Subcutaneous adipose tissue (tissue), 4 donors: Measurements from ENCODE around the gene PSMD5. TPM values are rescaled to one million over a fixed set of nuclear protein-coding genes. Genes with fewer than 3 reads are reported as not detected.

Source experiments
- total RNA-seq, 4 donors: library from RNA; depleted of rRNA; stranded (reverse); fragments of >200 nt; gene quantifications; one replicate each; pipeline ENCODE4 v1.1.0, GENCODE V29; 2016
- TF ChIP-seq, protein P1 (sequence below): fragments of 450-650 bp; IDR thresholded peaks from one replicate; pipeline ENCODE4 v1.5.1; 2016; ENCODE audit warnings: low read depth, mild to moderate bottlenecking, control low read depth, antibody characterized with exemption, moderate library complexity

PSMD5 gene
- total RNA-seq, 4 donors from 2014 or later = 45.7 to 77.3 (median 52.0) TPM

- TF ChIP-seq, protein P1, sequence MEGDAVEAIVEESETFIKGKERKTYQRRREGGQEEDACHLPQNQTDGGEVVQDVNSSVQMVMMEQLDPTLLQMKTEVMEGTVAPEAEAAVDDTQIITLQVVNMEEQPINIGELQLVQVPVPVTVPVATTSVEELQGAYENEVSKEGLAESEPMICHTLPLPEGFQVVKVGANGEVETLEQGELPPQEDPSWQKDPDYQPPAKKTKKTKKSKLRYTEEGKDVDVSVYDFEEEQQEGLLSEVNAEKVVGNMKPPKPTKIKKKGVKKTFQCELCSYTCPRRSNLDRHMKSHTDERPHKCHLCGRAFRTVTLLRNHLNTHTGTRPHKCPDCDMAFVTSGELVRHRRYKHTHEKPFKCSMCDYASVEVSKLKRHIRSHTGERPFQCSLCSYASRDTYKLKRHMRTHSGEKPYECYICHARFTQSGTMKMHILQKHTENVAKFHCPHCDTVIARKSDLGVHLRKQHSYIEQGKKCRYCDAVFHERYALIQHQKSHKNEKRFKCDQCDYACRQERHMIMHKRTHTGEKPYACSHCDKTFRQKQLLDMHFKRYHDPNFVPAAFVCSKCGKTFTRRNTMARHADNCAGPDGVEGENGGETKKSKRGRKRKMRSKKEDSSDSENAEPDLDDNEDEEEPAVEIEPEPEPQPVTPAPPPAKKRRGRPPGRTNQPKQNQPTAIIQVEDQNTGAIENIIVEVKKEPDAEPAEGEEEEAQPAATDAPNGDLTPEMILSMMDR = no peak
Observed at GRCh38 chr9:120801441-120801840, 41.3 kb downstream of the PSMD5 start.

DNA sequence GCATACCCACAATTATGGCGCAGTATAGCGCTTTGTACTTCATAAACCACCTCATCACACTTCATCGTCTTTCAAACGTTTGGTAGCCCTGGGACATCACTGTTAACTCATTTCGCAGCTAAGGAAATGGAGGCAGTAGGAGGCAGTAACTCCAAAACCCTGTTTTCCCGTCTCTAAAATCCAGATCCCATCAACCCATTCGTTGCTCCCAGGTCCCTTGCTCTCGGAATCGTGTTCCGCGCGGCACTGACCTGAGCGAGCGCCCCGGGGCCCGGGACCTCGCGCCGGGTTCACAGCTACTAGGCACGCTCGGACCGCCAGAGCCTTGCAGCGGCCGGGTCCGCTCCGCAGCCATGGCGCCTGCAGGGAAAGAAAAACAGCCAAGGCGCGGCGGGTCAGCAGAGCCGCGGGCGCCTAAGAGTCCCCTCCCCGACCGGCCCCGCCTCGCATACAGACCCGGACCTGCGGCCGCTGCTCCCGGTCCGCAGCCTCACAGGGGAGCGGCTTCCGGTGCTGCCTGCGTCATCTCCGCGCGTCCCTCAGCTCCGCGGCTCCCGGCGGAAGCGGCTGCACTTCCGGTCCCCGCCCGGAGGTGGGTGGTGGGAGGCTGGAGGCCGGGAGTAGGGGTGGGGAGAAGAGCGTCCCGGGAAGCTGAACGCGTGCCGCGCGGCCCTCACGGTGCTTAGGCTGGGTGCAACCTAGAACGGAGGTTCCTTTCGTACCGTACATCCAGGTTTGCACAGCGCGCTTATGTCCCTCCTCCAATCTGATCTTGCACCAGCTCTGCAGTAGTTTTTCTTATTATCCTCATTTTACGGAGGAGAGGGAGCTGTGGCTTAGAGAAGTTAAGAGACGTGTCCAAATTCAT is 49.6 kb downstream of the PSMD5 start, which contains the start of gene FBXW2:
Gene FBXW2 (minus strand): TSS at position 519 of the 868 bp plus-strand sequence. CDS start 5,158 bp downstream, outside the sequence.
- TF ChIP-seq, protein P1 = no peak

DNA sequence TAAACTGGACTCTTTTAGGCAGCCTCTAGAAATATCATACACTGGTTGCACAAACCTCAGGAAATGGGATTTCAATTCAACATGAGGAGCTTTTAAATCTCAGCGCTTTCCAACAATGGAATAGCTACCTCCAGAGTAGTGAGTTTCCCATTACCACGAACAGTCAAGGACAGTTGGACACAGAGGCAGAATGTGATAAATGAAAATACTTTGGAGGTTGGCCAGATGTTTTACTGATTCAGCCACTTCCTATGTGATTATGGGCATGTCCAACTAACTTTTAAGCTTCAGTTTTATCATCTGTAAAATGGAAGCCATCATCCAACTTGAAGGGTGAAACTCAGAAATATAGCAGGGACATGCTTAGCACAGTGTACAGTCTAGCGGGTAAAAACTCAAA is 51.6 kb downstream of the PSMD5 start:
- TF ChIP-seq, protein P1 = no peak

DNA sequence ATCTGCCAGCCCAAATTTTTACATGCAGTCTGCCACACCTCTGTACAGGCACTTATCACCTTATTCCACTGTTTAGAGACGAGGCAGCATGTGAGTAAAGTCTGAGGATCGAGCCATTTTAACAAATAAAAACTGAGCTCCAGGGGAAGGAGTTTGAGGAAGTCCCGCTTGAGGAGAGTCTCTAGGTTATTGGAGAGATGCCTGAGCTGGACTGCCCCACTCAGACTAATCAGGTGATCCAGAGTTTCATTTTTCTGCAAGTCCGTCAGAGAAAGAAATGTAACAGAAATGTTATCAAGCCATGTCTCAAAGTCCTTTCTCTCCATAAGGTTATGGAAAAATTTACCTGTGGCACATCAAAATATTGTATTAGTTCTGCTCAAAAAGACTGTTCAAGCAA is 54.8 kb downstream of the PSMD5 start:
- TF ChIP-seq, protein P1 = no peak

DNA sequence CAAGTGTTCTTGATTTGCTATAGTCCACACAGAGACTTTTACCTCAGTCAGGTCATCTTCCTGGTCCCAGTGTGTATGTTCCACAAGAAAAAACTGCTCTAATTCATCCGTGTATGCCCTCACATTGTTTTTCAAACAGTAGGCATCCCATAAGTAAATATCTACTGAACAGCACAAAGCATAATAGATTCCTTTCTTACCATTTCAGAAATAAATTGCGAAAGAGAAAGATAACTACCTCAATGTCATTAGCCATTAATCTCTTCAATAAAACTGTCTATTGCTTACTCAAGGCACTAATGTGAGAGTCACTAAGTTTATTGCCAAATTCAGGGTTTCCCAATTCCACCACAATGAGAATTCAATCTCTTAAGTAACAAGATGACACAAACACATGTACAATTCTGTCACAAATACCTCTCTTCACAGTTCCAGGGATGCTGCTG is 59.1 kb downstream of the PSMD5 start:
- TF ChIP-seq, protein P1 = no peak

- TF ChIP-seq, protein P1 = no peak
Observed at GRCh38 chr9:120781236-120781635, 61.5 kb downstream of the PSMD5 start.

DNA sequence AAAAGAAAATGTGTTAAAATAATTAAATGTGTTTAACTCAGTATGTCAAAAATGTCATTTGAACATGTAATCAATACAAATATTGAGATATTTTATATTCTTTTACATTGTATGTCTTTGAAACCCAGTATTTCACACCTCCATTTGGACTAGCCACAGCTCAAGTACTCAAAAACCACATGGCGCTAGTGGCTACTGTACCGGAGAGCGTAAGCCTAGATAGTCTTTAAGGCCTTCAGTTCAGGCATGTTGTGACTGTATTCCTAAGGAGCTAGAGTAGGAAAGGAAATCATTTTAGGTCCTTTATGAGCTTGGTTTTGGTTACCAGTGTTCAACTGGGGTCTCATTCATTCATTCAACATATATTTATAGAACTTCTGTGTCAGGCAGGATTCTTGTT is 62.4 kb downstream of the PSMD5 start:
- TF ChIP-seq, protein P1 = no peak
